ENCODE measurements around the gene ABCG2.

GRCh38 chr4:88054901-88055300 is 103.5 kb downstream of the ABCG2 start:
- TF ChIP-seq CTCF (IDR thresholded peaks at IDR 0.05): peak in 2 of 4 experiments; percentile 18 to 39
- TF ChIP-seq POLR2A (IDR thresholded peaks at IDR 0.05): no peak
